Keratinocyte (primary cell): ENCODE data around the gene GPR157.

Experiments used
- CTCF ChIP-seq, 3 experiments: IDR thresholded peaks in 1 of 3; conservative IDR thresholded peaks in 1 of 3; optimal IDR thresholded peaks in 1 of 3; 2 replicates in 2 of 3; 3 replicates in 1 of 3; pipeline versions ENCODE3 to v1.5.1; 2011; ENCODE audit warnings: low read length in 3 of 3, mild to moderate bottlenecking in 3 of 3, moderate library complexity in 2 of 3, control low read depth in 1 of 3, inconsistent platforms in 1 of 3; ENCODE audit not compliant: insufficient read depth in 2 of 3; ENCODE audit errors: extremely low read depth in 1 of 3
- EZH2 ChIP-seq: IDR thresholded peaks from one replicate; pipeline ENCODE4 v1.6.1; 2012; ENCODE audit warnings: inconsistent platforms, mild to moderate bottlenecking, low read length, moderate library complexity

- TF ChIP-seq CTCF (optimal IDR thresholded peaks at IDR 0.05 in 1 of 3, IDR thresholded peaks at IDR 0.05 in 1 of 3, conservative IDR thresholded peaks at IDR 0.05 in 1 of 3; ENCODE audit: extremely low read depth in 1 of 3, insufficient read depth in 2 of 3, low read length in 3 of 3): no peak
- no peak for TF ChIP-seq EZH2
Measured at GRCh38 chr1:9120312-9120958, 8.5 kb downstream of the GPR157 start.
